ENCODE measurements around the gene CAMK2N2.
A peak's percentile ranks its signal among the peaks of the same experiment; 100 is the strongest.

The CAMK2N2 gene

DNA sequence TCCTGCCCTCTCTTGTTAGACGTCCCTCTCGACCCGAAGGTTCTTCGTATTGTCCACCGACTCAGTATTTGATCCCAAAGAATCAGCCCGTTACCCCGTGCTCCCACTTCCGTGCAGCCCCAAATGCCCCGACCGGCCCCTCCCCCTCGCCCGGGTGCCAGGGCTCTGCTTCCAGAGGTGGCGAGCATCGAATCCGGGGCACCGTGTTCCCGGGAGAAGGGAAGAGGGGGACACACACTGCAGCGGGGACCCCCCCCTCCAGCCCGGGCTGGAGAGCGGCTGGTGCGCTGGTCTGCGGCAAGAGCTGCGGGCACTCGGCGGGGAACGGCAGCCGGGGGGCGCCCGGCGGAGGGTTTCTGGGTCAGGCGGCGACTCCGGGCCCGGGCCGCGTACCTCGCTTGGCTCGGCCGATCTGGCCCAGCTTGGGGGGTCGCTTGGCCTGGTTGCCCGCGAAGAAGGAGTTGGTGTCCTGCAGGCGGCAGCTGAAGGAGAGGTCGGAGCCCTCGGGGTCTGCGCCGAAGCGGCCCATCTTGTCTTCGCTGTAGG, 556 bp downstream of the CAMK2N2 start:
- no peak for DNase-seq (ENCODE audit: low spot score)
- TF ChIP-seq, protein P1, sequence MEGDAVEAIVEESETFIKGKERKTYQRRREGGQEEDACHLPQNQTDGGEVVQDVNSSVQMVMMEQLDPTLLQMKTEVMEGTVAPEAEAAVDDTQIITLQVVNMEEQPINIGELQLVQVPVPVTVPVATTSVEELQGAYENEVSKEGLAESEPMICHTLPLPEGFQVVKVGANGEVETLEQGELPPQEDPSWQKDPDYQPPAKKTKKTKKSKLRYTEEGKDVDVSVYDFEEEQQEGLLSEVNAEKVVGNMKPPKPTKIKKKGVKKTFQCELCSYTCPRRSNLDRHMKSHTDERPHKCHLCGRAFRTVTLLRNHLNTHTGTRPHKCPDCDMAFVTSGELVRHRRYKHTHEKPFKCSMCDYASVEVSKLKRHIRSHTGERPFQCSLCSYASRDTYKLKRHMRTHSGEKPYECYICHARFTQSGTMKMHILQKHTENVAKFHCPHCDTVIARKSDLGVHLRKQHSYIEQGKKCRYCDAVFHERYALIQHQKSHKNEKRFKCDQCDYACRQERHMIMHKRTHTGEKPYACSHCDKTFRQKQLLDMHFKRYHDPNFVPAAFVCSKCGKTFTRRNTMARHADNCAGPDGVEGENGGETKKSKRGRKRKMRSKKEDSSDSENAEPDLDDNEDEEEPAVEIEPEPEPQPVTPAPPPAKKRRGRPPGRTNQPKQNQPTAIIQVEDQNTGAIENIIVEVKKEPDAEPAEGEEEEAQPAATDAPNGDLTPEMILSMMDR (IDR thresholded peaks at IDR 0.05; ENCODE audit: borderline replicate concordance, control extremely low read depth, extremely low read depth, insufficient read depth, missing control alignments), result no peak
- in situ Hi-C loops (cut with MboI; ENCODE audit: low sequenced_read_pairs, unreplicated experiment), result no loop called here

DNA sequence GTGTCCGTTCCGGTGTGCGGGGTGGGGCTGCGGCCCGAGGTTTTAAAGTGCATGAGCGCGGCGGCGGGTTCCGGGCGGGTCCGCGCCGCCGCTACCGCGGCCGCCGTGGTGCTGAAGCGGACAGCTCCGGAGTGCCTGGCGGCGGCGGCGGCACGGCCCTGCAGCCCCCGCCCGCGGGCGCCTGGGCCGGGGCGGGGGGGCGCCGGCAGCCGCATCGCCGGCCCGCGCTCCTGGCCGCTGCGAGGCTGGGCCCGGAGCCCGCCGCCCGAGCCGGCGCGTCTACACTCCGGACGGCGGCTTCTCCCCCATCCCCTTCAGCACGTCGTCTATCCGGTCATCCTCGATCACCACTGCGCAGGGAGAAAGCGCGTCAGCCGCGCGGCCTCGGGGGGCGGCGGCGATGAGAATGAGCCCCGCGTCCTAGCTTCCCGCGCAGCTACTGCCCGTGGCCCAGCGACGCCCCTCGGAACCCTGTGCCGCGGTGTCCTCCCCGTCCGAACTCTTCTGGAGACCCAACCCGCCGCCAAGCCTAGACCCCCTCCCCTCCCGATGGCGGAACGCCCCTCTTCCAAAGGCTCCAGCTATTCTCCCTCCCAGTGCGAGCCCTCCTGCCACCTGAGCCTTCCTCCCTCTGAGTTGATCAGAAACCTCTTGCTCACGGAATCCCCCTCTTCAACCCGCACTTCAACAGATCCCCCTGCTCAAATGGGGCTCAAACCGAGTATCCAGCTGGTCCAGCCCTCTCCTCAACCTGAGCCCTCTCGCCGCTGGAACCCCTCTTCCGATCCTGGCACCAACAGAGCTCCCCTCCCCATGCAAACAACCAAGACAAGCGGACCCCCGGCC, 1.3 kb downstream of the CAMK2N2 start:
- in situ Hi-C loops (cut with MboI; ENCODE audit: low sequenced_read_pairs, unreplicated experiment), result no loop called here
- DNase-seq (ENCODE audit: low spot score), result peak; percentile 82
- TF ChIP-seq, protein P1 (IDR thresholded peaks at IDR 0.05; ENCODE audit: borderline replicate concordance, control extremely low read depth, extremely low read depth, insufficient read depth, missing control alignments), result no peak

DNA sequence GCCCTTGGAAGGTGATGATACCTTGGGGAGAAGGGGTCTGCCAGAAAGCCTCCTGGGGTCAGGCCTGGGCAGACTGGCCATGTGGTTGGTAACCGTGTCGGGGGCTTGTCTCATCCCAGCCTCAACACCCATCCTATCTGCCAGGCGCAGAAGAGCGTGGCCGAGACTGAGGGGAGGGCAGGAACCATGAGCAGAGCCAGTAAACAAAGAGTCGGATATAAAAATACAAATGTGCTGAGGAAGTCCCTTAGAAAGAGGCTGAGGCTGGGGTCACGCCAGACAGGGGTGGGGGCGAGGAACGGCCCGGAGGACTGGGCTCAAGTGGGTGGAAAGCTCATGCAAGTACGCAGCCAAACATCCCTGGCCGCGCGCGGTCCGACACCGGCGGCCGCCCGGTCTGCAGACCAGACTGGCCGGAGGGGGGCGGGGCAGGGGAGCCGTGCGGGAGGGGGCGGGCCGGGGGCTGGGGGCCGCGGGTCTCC, 1.9 kb downstream of the CAMK2N2 start:
- no peak for DNase-seq (ENCODE audit: low spot score)
- in situ Hi-C loops (cut with MboI; ENCODE audit: low sequenced_read_pairs, unreplicated experiment), result no loop called here
- TF ChIP-seq, protein P1 (IDR thresholded peaks at IDR 0.05; ENCODE audit: borderline replicate concordance, control extremely low read depth, extremely low read depth, insufficient read depth, missing control alignments), result no peak

DNA sequence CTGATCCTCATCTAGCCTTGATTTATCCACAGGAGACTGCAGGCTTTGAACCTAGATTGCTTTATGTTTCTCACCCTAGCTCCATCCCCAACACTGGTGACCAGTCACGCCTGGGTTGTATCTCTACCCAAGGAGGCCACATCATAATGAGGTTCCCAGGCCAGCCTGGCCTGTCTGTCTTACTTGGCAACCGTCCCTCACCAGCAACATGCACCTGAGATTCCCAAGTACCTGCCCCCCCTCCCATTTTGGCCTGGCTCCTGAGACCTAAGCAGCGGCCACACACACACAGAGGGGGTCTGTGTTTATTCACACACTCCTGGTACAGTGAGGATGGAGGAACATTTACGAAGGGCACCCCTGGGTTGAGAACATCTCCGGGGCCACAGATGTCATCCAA, 2.4 kb downstream of the CAMK2N2 start:
- DNase-seq (ENCODE audit: low spot score), result no peak
- in situ Hi-C loops (cut with MboI; ENCODE audit: low sequenced_read_pairs, unreplicated experiment), result no loop called here
- TF ChIP-seq, protein P1 (IDR thresholded peaks at IDR 0.05; ENCODE audit: borderline replicate concordance, control extremely low read depth, extremely low read depth, insufficient read depth, missing control alignments), result no peak

DNA sequence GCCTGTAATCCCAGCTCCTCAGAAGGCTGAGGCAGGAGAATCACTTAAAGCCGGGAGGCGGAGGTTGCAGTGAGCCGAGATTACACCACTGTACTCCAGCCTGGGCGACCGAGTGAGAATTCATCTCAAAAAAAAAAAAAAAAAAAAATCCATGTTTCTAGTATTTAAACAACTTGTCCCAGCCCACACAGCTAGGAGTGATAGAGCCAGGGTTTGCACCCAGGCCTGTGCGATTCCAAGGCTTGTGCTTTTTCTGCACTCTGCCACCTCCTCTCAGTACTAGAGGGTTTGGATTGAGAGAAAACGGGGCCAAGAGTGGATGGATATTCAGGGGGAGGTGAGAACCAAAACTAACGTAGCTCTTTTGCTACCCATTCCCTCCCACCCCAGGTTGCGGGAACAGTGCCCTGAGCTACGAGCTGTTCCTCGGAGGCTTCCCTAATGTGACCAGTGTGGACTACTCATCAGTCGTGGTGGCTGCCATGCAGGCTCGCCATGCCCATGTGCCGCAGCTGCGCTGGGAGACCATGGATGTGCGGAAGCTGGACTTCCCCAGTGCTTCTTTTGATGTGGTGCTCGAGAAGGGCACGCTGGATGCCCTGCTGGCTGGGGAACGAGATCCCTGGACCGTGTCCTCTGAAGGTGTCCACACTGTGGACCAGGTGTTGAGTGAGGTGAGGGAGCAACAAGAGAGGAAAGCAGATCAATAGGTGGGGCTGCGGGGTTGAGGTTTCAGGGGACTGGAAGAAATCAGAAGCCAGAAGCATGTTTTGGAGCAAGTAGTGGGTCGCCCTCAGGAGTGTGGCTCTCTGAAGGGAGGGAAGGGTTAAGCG, 4.1 kb downstream of the CAMK2N2 start:
- TF ChIP-seq, protein P1 (IDR thresholded peaks at IDR 0.05; ENCODE audit: borderline replicate concordance, control extremely low read depth, extremely low read depth, insufficient read depth, missing control alignments), result no peak
- in situ Hi-C loops (cut with MboI; ENCODE audit: low sequenced_read_pairs, unreplicated experiment), result no loop called here
- DNase-seq (ENCODE audit: low spot score), result no peak

DNA sequence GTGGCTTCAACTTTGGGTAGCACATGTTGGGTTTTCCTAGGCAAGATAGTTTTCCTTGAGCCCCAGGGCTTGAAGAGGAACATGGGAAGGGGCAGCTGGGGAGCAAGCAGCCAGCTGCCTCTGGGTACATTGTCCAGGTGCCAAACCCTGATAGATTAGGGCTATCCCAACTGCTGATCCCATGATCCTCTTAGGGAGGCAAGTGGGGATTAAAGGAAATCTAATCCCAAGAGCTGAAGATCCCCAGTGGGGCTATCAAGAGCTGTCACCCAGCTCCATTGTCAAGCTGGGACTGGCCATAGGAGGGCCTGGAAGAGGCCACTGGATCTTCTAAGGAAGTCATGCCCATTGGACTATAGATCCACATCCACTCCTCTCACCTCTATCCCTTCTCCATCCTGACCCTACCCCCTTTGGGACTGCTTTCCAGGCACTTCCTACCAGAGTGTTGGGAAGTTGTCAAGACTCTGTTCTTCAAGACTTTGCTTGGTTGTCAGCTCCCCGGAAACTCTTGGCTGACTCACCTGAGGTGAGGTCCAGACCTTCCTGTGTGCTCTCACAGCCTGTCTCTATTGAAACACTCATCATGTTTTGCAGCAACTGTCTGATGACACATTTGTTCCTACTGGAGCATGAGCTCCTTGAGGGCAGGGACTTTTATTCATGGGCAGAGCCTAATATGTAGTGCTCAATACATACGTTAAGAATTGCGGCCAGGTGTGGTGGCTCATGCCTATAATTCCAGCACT, 5.9 kb downstream of the CAMK2N2 start:
- TF ChIP-seq, protein P1 (IDR thresholded peaks at IDR 0.05; ENCODE audit: borderline replicate concordance, control extremely low read depth, extremely low read depth, insufficient read depth, missing control alignments), result no peak
- DNase-seq (ENCODE audit: low spot score), result no peak
- in situ Hi-C loops (cut with MboI; ENCODE audit: low sequenced_read_pairs, unreplicated experiment), result no loop called here

All from GM13976 (cell line).